NCI-H526 treated with DMSO at 0.1 percent for 48 hours (cell line): ENCODE data around the gene IL36B.
"Not testable (repeated sequence)": the region's sequence is repeated elsewhere in the genome, so short reads cannot be mapped to it uniquely, and the experiment has no call there.

Experiments used
- DNase-seq: peaks from one replicate; lab custom pipeline; 2025; lab: John Stamatoyannopoulos, UW

IL36B gene

GRCh38 chr2:113052396-113052917 lies at the start of gene IL36B:
Gene IL36B (minus strand): TSS chr2:113052867.
- DNase-seq, result no peak

- no peak for DNase-seq
These were observed 49.5 kb upstream of the IL36B start for GRCh38 chr2:113102133-113102532.

GRCh38 chr2:113098532-113098931 lies 45.9 kb upstream of the IL36B start:
- DNase-seq, result no peak

GRCh38 chr2:113098041-113098440 lies 45.4 kb upstream of the IL36B start:
- DNase-seq, result no peak

- not testable (repeated sequence) for DNase-seq
These were observed 44.4 kb upstream of the IL36B start for GRCh38 chr2:113096842-113097618.

- DNase-seq, result not testable (repeated sequence)
These were observed 43.6 kb upstream of the IL36B start for GRCh38 chr2:113096306-113096705.

- DNase-seq, result no peak
These were observed 40.9 kb upstream of the IL36B start for GRCh38 chr2:113093613-113093977.

GRCh38 chr2:113092864-113093612 lies 40.4 kb upstream of the IL36B start:
- DNase-seq, result no peak

- DNase-seq, result no peak
These were observed 38.7 kb upstream of the IL36B start for GRCh38 chr2:113091231-113091896.

- DNase-seq, result no peak
These were observed 37.2 kb upstream of the IL36B start for GRCh38 chr2:113089916-113090315.

- no peak for DNase-seq
These were observed 35.7 kb upstream of the IL36B start for GRCh38 chr2:113088213-113088992.

GRCh38 chr2:113085542-113085941 lies 32.9 kb upstream of the IL36B start:
- no peak for DNase-seq

- no peak for DNase-seq
These were observed 31.8 kb upstream of the IL36B start for GRCh38 chr2:113084249-113085000.

GRCh38 chr2:113083296-113083695 lies 30.6 kb upstream of the IL36B start:
- no peak for DNase-seq

GRCh38 chr2:113081488-113082210 lies 29.0 kb upstream of the IL36B start:
- DNase-seq, result no peak

- no peak for DNase-seq
These were observed 27.5 kb upstream of the IL36B start for GRCh38 chr2:113080134-113080533.

GRCh38 chr2:113079131-113079530 lies 26.5 kb upstream of the IL36B start:
- DNase-seq, result no peak

GRCh38 chr2:113078350-113078839 lies 25.7 kb upstream of the IL36B start:
- no peak for DNase-seq

GRCh38 chr2:113077921-113078320 lies 25.3 kb upstream of the IL36B start:
- DNase-seq, result no peak

GRCh38 chr2:113076954-113077669 lies 24.4 kb upstream of the IL36B start:
- DNase-seq, result no peak
